GM19395 (cell line): ENCODE results near the gene TFF1.

Source experiments
- ATAC-seq: cut with Tn5 transposase; IDR thresholded peaks from one replicate; pipeline ENCODE4 v1.9.1; 2021; ENCODE audit warnings: mild to moderate bottlenecking, moderate library complexity; ENCODE audit not compliant: unreplicated experiment

The TFF1 gene

DNA sequence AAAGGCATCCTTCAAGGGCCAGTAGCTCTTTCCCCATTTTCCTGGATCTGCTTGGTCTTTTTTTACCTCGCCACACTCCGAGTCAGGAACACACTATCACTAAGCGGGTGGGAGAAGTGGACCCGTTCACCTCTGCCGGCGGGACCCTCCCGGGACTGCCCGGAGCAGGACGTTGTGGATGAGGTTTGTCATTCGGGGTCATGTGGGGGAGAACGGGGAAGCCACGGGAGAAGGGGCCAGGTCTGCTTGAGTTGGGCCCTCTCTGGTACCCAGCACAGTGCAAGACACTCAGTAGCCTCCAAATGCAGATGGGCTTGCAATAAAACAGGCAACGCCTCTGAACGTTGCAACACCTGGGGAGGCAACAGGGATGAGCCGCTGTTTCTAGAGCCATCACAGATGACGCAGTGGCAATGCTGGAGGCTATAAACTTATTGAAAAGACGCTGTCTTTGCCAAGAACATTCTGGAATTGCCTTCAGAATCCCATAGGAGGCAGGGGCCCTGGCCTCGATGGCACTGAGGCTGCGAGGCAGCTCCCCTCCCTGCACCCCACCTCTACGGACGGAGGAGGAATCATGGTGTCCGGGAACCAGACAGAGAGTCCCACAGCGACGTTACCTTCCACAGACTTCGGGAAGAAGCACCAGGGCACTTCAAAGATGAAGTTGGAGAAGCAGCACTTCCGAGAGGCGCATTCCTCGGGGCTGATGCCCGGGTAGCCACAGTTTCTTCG is 19.3 kb downstream of the TFF1 start:
- no peak for ATAC-seq

DNA sequence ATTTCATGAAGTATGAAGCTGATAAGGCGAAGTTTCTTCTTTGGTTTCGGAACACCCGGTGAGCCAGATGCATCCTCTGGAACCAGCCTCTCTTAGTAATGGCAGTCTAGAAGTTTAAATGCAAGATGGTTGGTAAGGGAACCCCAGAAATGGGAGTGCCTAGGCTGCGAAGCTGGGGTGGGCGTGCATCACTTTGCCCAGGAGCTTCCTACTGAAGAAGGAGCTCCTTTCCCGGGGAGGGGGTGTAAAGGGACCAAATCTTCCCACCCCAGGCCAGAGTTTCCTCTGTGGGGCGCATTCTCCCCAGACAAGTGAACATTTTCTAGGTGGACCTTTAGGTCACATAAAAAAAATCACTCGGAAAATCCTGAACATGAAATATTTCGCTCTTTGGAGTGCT is 19.9 kb downstream of the TFF1 start:
- no peak for ATAC-seq

DNA sequence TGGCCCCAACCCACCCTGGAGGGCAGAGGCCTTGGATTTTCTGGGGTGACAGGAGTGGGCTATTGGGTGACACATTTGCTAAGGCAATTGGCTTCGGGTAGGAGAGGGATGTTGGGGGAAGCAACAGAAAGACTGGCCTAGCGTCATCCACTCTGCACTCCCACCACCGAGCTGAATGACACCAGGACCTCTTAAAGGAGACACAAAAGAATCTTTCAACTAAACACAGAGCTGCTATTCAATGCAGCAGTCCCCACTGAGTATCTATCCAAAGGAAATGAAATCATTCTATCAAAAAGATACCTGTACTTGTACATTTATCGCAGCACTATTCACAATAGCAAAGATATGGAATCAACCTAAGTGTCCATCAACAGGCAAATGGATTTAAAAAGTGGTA is 21.7 kb downstream of the TFF1 start:
- no peak for ATAC-seq

DNA sequence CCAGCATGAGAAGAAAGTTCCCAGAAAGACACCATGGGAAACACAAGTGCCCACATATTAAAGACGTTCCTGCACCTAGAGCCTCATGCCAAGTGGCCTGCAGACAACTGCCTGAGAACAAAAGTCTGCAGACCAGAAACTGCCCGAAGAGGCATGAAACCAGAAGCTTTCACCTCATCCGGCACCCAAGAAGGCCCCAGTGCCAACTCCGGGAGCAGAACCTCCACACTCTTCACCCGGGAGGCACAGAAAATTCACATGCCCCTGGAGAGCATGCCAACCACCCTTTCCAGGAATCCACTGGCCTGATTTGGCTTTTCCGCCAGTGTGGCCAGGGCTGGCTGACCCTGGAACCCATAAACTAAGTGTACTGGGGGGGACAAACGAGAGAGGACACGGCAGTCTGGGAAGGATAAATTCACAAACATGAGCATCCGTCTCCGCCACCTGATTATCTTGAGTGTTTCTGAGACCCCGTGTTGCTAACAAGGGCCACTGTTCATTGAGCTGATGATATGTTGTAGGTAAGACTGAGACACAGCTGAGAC is 22.3 kb downstream of the TFF1 start:
- no peak for ATAC-seq

DNA sequence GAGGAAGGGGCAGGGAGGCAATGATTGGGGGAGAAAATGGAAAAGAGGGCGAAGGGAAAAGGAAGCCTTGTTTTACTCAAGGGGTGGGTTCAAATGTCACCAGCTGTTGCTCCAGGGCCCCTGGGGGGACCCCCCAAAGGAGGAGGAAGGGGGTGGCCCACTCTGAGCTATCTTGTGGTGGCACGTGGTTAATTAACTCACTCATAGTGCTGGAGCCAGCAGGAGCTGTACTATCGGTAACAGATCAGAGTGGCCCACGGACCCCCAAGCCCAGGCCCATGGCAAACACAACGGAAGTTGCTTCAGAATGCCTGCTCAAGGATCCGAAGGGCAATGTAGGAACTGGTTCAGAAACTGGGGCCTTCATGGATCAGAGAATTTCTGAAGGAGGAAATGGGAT is 22.8 kb downstream of the TFF1 start:
- ATAC-seq = no peak

DNA sequence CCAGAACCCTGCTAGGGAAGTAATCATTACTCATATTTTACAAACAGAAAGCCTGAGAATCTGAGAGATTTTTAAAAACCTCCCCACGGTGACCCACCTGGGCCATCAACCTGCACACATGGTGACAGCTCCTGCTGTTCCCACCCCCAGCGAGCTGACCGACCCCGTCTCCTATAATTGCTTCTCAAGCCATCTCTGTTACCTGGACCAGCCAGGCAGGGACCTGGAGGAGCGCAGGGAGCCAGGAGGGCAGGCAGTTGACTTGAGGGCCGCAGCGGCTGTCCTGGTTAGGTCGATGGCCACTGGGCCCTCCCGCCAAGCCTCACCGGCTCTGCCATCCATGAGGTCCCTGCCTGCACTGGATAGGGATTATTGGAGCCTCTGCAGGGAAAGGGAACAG is 23.2 kb downstream of the TFF1 start:
- ATAC-seq = no peak

DNA sequence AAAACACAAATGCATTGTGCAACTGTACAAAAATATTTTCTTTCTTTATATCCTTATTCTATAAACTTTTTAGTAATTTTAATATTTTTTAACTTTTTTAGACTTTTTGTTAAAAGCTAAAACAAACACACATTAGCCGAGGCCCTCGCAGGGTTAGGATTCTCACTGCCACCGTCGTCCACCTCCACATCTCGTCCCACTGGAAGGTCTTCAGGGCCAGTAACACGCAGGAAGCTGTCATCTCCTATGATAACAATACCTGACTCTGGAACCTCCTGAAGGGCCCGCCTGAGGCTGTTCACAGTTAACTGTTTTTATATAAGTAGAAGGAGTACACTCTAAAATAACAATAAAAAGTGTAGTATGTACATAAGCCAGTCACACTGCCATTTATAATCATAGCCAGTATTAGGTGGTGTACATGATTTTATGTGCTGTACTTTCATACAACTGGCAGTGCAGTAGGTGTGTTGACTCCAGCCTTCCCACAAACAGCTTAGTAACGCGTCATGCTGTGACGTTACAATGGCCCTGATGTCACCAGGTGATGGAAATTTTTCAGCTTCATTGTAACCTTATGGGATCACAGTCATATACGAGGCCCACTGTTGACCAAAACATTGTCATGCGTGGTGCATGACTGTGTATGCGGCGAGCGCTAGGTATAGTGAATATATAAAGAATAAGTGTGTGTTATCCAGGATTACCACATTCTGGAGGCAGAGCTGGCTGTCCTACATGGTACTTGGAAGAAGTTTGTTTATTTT is 24.4 kb downstream of the TFF1 start:
- no peak for ATAC-seq

DNA sequence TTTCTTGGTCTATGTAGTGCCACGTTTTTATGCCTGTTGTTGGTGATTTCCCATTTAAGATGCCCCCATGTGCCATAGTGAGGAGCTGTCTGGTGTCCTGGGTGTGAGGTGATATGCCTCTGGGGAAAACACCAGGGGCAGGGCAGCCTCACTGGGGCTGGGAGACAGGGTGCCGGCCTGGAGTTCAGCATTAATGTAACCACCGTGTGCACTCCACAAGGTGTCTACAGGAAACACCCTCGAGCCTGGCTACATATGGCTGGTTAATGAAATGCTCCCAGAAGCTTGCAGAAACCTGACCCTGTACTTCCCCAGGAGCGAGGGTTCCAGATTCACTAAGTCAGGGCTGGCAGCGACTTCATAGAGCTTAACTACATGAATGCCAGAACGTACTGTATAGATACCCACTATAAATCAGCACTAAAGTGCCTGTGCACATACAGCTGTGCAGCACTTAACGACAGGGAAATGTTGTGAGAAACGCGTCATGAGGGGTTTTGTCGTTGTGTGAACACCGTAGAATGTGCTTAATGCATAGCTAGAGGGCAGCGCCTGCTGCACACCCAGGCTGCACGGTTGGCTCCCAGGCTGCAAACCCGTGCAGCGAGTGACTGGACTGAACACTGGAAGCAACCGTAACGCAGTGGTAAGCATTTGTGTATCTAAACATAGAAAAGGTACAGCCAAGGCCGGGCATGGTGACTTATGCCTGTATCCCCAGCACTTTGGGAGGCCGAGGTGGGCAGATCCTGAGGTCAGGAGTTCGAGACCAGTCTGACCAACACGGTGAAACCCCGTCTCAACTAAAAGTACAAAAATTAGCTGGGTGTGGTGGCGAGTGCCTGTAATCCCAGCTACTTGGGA is 25.9 kb downstream of the TFF1 start:
- no peak for ATAC-seq

DNA sequence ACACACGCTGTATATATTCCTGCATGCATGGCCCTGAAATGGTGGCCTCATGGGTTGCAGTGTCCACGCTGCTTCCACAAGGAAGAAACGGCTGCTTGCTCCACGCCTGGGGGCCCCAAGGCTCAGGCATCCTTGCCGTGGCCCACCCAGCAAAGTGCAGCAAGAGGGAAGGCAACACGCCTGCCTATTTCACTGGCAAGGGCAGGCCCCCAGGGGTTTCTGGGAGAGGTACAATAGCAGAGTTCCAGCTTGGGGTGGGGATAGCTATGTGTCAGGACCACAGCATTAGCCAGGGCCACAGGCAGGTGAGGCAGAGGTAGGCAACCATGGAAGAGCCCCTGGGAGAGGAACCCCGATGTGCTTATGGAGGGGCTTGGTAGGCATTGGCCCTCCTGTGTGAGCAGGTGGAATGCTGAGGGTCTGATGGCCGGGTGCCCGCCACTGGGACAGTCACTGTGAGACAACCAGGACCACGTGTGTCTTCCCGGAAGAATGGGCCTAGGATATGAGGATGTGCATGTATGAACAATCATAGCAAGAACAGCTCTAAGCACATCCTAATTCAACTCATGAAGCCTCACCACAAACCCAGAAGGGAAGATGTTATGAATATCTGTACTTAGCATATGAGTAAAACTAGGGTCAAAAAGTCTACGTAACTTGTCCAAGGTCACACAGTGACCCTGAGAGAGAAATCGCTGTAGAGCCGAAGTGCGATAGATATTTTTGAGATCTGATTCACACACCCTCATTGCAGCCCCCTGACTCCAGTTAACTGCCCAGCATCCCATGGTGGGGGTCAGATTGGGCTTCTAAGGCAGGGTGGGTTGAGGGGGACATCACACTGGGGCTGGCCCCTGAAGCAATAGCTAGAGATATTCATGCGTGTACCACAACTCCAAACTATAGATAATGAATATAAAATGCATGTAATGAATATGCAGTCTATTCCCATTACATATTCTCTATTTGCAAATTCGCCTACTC is 27.3 kb downstream of the TFF1 start:
- ATAC-seq = no peak

DNA sequence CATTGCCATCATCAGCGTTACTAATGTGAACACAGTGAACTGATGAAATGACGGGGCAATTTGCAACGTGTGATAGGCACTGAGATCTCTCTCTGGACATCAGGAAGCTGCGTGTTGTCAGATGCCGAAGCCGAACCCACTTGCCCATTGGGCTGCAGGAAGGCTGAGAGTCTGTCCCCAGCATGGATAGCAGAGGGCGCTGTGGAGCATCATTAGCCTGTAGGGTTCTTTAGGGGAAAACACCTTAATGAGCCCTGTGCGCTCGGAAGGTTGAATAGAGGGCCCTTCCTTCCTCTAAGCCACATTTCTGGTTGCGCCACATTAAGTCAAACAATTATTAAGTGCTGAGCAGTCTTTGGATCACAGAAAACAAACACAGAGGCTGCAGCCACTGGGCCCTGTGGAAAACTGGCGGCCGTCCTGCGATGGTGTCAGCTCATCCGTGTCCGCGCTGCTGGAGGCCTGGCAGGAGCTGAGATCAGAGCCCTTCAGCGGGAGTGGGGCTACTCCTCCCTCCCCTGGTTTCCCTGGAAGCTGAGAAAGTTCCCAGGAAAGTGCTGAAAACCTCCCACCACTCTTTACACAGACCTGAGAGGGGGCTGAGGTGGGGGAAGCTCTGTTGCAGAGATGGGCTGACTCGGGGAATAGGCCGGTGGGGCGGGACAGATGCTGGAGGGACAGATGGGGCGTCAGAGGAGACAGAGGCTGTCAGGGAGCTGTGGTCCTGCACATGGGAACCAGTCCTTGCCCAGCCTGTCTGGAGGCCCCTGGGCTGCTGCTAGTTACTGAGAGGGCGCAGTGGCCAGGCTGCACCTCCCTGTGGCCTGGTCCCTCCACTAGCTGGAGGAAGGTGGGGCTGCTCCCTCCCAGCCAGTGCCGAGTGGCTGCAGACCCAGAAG is 28.3 kb downstream of the TFF1 start:
- ATAC-seq = no peak

DNA sequence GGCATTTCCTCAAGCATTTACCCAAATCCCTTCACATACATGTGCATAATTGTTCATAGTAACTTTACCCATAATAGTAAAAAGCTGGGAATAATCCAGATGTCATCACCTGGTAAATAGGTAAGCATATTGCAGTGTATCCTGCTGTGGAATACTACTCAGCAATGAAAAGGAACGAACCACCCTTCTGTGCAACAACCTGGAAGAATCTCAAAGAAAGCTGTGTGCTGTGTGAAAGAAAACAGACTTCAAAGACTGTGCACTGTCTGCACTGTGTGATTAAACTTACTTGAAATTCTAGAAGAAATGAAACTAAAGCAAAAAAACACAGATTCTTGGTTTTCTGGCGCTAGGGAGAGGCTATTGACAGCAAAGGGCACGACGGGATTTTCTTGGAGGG is 29.1 kb downstream of the TFF1 start:
- no peak for ATAC-seq

DNA sequence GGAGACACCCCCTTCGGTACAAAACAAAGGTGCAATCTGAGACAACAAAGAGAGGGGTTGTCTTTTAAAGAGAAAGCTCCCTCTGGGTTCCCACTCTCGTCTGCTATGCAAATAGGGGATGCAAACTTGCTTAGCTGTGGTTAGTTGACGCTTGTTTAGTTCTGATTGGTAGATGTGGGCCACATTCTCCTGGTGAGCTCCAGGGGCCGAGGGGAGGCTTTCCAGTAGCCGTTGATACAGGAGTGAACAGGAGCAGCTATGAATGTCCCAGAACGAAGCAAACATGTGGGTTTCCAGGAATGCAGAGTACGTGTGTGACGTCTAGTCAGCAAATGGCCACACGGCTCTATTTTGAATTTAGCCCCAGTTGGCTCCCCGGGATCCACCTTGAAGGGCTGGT is 30.3 kb downstream of the TFF1 start:
- ATAC-seq = no peak

DNA sequence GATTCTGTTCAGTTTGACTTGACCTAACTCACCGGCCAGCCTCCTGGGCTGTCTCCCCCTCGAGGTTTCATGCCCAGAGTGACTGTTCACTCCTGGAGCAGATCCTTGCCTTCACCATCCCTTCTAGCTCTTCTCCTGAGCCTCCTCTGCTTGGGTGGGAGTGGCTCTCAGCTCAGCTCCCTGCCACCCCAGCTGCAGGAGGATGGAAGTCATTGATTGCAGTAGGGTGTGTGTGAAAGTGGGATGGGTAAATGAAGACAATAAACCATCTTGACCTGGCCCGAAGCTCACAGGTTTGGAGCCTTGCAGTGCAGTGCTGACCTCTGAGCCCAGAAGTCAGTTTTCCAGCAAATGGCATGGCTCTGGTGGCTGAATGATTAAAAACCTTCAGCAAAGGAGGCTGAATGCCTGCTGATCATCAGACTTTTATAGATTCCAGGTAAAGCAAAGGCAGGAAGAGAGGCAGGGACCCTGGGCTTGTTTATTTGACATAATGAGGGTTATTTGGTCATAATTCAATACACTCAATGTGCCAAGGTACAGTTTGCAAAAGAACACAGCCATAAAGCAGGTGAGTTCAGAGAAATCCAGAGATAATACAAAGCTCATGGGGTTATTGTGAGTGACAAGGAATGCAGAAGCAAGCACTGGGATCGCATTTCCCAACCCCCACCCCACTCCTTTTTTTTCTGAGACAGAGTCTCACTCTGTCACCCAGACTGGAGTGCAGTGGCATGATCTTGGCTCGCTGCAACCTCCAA is 33.6 kb downstream of the TFF1 start:
- no peak for ATAC-seq

DNA sequence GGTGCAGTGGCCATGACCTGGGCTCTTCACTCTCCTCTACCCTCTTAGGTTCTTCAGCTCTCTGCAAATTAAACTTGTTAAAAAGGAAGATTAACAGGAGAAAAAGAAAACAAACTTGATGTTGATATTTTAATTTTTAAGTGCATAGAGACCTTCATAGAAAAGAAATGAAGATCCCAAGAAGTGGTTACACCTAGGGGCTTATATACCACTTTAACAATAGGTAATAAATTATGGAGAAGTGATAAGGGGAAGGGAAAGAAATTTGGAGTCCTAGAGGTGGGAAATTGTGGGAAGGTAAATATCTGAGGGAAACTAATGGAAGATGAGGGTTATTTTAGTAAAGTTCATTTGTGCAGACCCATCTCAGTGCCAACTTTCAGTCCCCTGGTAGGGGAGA is 34.7 kb downstream of the TFF1 start:
- no peak for ATAC-seq

DNA sequence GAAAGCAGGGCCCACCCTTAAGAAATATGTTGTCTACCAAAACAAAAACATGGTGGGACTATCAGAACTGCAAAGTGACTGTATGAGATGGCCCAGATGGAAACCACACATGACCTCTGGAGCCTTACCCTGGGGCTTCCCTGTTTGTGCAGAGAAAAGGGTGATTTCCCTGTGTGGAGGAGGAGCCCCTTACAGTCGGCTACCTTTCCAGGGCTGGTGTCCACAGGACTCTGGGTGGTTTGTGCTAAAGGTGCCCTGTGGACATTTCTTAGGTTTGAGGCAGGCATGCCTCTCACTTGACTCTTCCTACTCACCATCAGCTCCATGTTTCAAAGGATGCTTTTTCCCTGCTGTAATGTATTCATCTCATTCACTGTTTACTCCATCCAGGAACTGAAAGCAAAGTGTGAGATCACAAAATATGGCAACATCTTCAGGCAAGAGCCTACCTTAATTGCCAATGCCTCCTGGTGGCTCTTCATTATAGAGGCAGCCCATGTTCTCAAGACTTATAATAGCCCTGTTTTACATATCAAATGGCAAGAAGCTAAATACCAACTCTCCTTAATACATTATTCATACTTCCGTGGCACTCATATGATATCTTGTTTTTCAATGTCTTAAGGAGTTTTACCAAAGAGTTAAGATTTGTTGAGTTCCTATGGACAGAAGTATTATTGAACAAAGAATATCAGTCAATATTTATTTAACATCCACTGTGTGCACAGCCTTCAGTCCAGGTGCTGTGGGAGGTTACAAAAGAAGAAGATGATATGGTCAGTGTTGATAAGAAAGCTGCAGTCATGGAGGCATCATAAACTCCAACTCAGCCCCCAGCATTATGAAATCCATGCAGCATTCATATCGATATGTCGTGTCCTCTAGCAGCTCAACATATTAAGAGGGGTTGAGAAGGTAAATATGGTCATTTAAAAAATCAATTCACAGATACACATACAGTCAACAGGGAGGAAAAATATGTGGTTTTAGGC is 35.7 kb downstream of the TFF1 start:
- ATAC-seq = no peak

DNA sequence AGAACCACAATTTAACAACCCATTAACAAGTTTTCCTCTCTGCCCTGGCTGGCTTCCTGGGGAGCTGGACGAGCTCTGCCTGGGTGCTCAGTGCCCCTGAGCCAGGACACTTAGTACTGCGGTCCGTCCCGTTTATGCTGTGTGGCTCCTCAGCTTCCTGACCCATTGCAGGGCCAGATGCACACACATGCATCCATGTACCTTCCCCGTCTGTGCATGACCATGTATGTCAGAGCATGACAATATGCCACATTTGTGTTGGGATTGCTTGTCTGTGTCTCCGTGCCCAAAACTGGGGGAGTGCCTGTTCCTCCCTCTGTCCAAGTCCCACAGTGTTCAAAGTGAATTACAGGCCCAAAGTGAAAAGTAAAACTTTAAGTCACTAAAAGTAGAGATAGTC is 41.4 kb downstream of the TFF1 start:
- no peak for ATAC-seq

DNA sequence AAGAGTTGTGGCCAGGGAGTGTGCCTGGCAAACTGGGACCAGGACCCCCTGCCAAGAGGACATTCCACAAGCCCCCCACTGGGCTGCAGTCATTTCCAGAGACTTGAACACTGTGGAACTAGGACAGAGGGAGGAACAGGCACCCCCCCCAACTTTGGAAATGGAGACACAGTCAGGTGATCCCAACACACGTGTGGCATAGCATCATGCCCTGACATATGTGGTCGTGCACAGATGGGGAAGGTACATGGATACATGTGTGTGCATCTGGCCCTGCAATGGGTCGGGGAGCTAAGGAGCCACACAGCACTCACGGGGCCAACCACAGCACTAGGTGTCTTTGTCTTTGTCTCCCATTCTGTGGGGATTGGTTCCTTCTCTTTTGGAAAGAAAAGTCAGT is 44.5 kb downstream of the TFF1 start:
- no peak for ATAC-seq
